PC-3 (cell line): ENCODE results near the gene VGLL2. TPM values are rescaled to one million over a fixed set of nuclear protein-coding genes. Genes with fewer than 3 reads are reported as not detected.

Experiments
- ATAC-seq: fragments of 200-7000 bp; cut with Tn5 transposase; 2 replicates; pipeline ENCODE4 v1.9.1; 2020; ENCODE audit warnings: mild to moderate bottlenecking, moderate library complexity
- Bru-seq: library from RNA; stranded (reverse); fragments of 400-500 nt; gene quantifications from one replicate; lab custom pipeline; 2021; lab: Mats Ljungman, UMichigan
- BruChase-seq, 2 experiments: library from RNA; stranded (reverse); fragments of 400-500 nt; gene quantifications; one replicate each; lab custom pipeline; 2021; lab: Mats Ljungman, UMichigan
- BruUV-seq: library from RNA; stranded (reverse); fragments of 400-500 nt; replicated peaks from 2 replicates; lab custom pipeline; 2021; lab: Mats Ljungman, UMichigan
- CTCF ChIA-PET: fragments of 300-600 bp; sonication (Branson Sonifier 250); formaldehyde crosslinking; loops from one replicate; lab custom pipeline; 2022; ENCODE audit warnings: antibody characterized with exemption; lab: Charles Lee
- POLR2A ChIA-PET: fragments of 300-600 bp; sonication (Branson Sonifier 250); formaldehyde crosslinking; loops from one replicate; lab custom pipeline; 2022; ENCODE audit warnings: antibody characterized with exemption; ENCODE audit not compliant: unreplicated experiment; lab: Charles Lee
- DNase-seq: peaks from one replicate; pipeline ENCODE4 v3.0.0-alpha.2; 2015
- H2AFZ ChIP-seq: fragments of 300-600 bp; sonication (generic); 2 replicates; pipeline ENCODE4 v1.6.0; 2016; ENCODE audit warnings: antibody characterized with exemption, low read length
- H3F3A ChIP-seq: fragments of 300-600 bp; sonication (generic); one replicate; pipeline ENCODE4 v1.6.0; 2017; ENCODE audit warnings: antibody characterized with exemption, low read length, control low read depth, mild to moderate bottlenecking; ENCODE audit not compliant: unreplicated experiment
- H3K27ac ChIP-seq: fragments of 300-600 bp; sonication (generic); 2 replicates; pipeline ENCODE4 v1.5.1; 2016; ENCODE audit warnings: mild to moderate bottlenecking, low read length
- H3K27me3 ChIP-seq: fragments of 300-600 bp; sonication (generic); 2 replicates; pipeline ENCODE4 v1.6.1; 2016; ENCODE audit warnings: low read length, mixed read lengths
- H3K36me3 ChIP-seq: fragments of 300-600 bp; sonication (generic); 2 replicates; pipeline ENCODE4 v1.6.1; 2016; ENCODE audit warnings: low read depth, mixed run types, low read length, mixed read lengths
- H3K4me1 ChIP-seq: fragments of 300-600 bp; sonication (generic); 2 replicates; pipeline ENCODE4 v1.5.1; 2016; ENCODE audit warnings: low read length; ENCODE audit not compliant: insufficient read depth
- H3K4me2 ChIP-seq: fragments of 300-600 bp; sonication (generic); 2 replicates; pipeline ENCODE4 v1.6.0; 2016; ENCODE audit warnings: low read length
- H3K4me3 ChIP-seq: fragments of 300-600 bp; sonication (generic); 2 replicates; pipeline ENCODE4 v1.5.1; 2016; ENCODE audit warnings: mild to moderate bottlenecking, low read length, mixed read lengths
- H3K79me2 ChIP-seq: fragments of 300-600 bp; sonication (generic); 2 replicates; pipeline ENCODE4 v1.6.1; 2017; ENCODE audit warnings: low read length, mixed read lengths
- H3K9ac ChIP-seq: fragments of 300-600 bp; sonication (generic); 2 replicates; pipeline ENCODE4 v1.6.0; 2016; ENCODE audit warnings: mild to moderate bottlenecking, low read length
- H3K9me2 ChIP-seq: fragments of 300-600 bp; sonication (generic); replicated peaks from 2 replicates; pipeline ENCODE4 v1.6.1; 2016; ENCODE audit warnings: mixed run types, low read length, mixed read lengths
- H3K9me3 ChIP-seq: fragments of 300-600 bp; sonication (generic); 2 replicates; pipeline ENCODE4 v1.6.1; 2016; ENCODE audit warnings: low read length, mixed read lengths
- H4K20me1 ChIP-seq: fragments of 300-600 bp; sonication (generic); 2 replicates; pipeline ENCODE4 v1.6.1; 2016; ENCODE audit warnings: low read length, mixed read lengths
- EZH2 ChIP-seq: fragments of 300-600 bp; sonication (generic); IDR thresholded peaks from one replicate; pipeline ENCODE4 v1.6.1; 2017; ENCODE audit warnings: antibody characterized with exemption, mild to moderate bottlenecking, low read length; ENCODE audit not compliant: unreplicated experiment
- EZH2phosphoT487 ChIP-seq: fragments of 300-600 bp; sonication (generic); IDR thresholded peaks from 2 replicates; pipeline ENCODE4 v1.6.1; 2018; ENCODE audit warnings: mild to moderate bottlenecking, antibody characterized with exemption, low read length, borderline replicate concordance
- intact Hi-C: fragments of 100-400 bp; cut with micrococcal nuclease; formaldehyde crosslinking; loops from 2 replicates; pipeline ENCODE4 v1.9.0; 2023
- long read RNA-seq: library from polyadenylated mRNA; unstranded; transcript quantifications from one replicate; pipeline ENCODE4 v2.0.0, GENCODE V29; 2021; ENCODE audit not compliant: unreplicated experiment
- total RNA-seq: library from RNA; depleted of rRNA; stranded (reverse); fragments of >200 nt; gene quantifications from 2 replicates; pipeline ENCODE4 v1.2.3, GENCODE V29; 2014; rRNA removed
- TF ChIP-seq, protein P1 (sequence below): fragments of 300-600 bp; sonication (generic); conservative IDR thresholded peaks from 2 replicates; pipeline ENCODE4 v1.5.1; 2017; ENCODE audit warnings: antibody characterized with exemption, low read depth, mild to moderate bottlenecking, low read length

The VGLL2 gene, protein sequence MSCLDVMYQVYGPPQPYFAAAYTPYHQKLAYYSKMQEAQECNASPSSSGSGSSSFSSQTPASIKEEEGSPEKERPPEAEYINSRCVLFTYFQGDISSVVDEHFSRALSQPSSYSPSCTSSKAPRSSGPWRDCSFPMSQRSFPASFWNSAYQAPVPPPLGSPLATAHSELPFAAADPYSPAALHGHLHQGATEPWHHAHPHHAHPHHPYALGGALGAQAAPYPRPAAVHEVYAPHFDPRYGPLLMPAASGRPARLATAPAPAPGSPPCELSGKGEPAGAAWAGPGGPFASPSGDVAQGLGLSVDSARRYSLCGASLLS
- total RNA-seq, result not detected in 2 replicates
- not detected for Bru-seq, nascent RNA
- not detected for BruChase-seq, experiment 1, labeled RNA remaining after a 6-hour chase
- BruChase-seq, experiment 2, labeled RNA remaining after a 2-hour chase, result not detected
- long read RNA-seq, result 0 reads

DNA sequence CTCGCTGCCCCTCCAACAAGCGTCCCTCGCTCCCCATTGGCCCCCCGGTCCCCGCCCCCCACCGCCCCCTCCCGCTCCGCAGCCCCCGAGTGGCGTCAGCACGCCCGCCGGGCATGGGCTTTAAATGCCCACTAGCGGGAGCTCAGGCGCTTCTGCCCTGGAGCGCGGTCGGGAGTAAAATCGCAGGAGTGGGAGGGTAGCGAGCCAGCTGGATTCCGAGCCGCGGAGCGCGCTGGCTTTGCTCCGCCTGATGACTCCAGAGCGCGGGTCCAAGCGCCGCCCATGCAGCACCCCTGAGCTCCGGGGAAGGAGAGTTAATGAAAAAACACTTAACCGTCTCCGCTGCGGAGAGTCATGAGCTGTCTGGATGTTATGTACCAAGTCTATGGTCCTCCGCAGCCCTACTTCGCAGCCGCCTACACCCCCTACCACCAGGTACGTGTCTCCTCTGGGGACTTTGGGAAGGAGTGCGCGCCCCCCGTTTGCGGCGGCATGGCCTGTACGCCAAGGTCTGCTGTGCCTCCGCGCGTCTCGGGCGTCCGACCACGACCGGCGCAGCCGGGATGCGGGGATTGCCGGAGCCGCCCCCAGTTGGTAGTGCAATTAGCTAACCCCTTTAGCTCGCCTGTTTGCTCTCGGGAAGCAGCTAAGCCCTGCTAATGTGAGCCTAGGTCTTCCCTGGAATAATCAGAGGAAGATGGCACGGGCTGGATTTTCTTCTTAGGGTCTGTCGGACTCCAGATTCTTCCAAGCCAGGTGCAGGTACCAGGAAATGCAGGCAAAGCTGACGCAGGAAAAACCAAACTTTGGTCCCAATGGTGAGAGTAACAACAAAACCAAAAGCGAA lies at the start of gene VGLL2:
TSS of gene VGLL2 (plus strand) at position 149 of the 847 bp plus-strand sequence. CDS start at position 355, 206 bp downstream.
- Histone ChIP-seq H3K4me2 (no peak within 1 kb of the TSS), H2AFZ (no peak within 1 kb of the TSS), H3K9me3 (no peaks in the 10 kb centered on the region), H3K9me2 (no peaks in the 10 kb centered on the region), H4K20me1 (no peaks in the 10 kb centered on the region), H3K9ac (no peak within 1 kb of the TSS), H3F3A (no peaks in the 10 kb centered on the region), H3K79me2 (no peaks in the 10 kb centered on the region), H3K4me3 (no peak within 1 kb of the TSS), H3K36me3 (no peaks in the 10 kb centered on the region), H3K4me1 (no peaks in the 10 kb centered on the region), H3K27me3 (peaks cover 87% of the 10 kb centered on the region), H3K27ac (no peak within 1 kb of the TSS)
- POLR2A ChIA-PET, result no interaction called here
- DNase-seq (no peak), ATAC-seq (no peak)
- no TSS peak for BruUV-seq
- CTCF ChIA-PET, result no interaction called here
- intact Hi-C loops, result no loop called here
- TF ChIP-seq, protein P1, sequence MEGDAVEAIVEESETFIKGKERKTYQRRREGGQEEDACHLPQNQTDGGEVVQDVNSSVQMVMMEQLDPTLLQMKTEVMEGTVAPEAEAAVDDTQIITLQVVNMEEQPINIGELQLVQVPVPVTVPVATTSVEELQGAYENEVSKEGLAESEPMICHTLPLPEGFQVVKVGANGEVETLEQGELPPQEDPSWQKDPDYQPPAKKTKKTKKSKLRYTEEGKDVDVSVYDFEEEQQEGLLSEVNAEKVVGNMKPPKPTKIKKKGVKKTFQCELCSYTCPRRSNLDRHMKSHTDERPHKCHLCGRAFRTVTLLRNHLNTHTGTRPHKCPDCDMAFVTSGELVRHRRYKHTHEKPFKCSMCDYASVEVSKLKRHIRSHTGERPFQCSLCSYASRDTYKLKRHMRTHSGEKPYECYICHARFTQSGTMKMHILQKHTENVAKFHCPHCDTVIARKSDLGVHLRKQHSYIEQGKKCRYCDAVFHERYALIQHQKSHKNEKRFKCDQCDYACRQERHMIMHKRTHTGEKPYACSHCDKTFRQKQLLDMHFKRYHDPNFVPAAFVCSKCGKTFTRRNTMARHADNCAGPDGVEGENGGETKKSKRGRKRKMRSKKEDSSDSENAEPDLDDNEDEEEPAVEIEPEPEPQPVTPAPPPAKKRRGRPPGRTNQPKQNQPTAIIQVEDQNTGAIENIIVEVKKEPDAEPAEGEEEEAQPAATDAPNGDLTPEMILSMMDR, result no peak
- TF ChIP-seq EZH2 (no peak), EZH2phosphoT487 (no peak)

DNA sequence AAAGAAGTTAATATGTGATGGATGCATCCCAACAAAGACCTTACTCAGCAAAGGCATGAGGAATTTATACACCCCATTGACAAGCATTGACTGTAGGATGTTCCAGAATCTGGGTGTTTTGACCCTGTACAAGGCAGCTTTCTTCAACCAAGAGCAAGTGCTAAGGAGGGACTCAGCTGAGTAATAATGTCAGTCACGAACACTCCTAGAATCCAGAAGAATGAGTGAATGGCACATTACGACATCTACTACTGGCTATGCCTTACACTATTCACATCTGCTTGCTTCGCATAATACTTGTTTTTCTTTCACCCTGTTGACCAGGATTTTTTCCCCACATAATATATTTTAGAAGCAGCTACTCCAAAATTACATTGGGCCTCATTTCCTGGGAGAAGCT lies 42.5 kb upstream of the VGLL2 start:
- TF ChIP-seq EZH2phosphoT487 (no peak), EZH2 (no peak)
- TF ChIP-seq, protein P1, result no peak
- H3K4me1 ChIP-seq, result no peaks in the 10 kb centered on the region
- H3K4me2 ChIP-seq, result no peak overlapping the region
- H3K27me3 ChIP-seq, result 0 out of 2 replicates have a peak, but pooled peaks cover 2% of the 10 kb centered on the region
- H3K36me3 ChIP-seq, result no peaks in the 10 kb centered on the region
- H3K9me2 ChIP-seq, result no peaks in the 10 kb centered on the region
- no peak overlapping the region for H3K27ac ChIP-seq
- no peak overlapping the region for H2AFZ ChIP-seq
- intact Hi-C loops, result no loop called here
- POLR2A ChIA-PET, result no interaction called here
- no peaks in the 10 kb centered on the region for H4K20me1 ChIP-seq
- H3K79me2 ChIP-seq, result no peaks in the 10 kb centered on the region
- BruUV-seq, result no TSS peak
- H3K9me3 ChIP-seq, result no peaks in the 10 kb centered on the region
- H3K9ac ChIP-seq, result no peak overlapping the region
- no peak overlapping the region for H3K4me3 ChIP-seq
- CTCF ChIA-PET, result no interaction called here
- no peak for ATAC-seq
- no peaks in the 10 kb centered on the region for H3F3A ChIP-seq
- no peak for DNase-seq
